PC-3 (cell line): ENCODE results near the gene PRR36. TPM values are rescaled to one million over a fixed set of nuclear protein-coding genes. Genes with fewer than 3 reads are reported as not detected.
A peak's percentile ranks its signal among the peaks of the same experiment; 100 is the strongest.

Experiments used
- ATAC-seq: fragments of 200-7000 bp; cut with Tn5 transposase; 2 replicates; pipeline ENCODE4 v1.9.1; 2020; ENCODE audit warnings: mild to moderate bottlenecking, moderate library complexity
- BruUV-seq: library from RNA; stranded (reverse); fragments of 400-500 nt; replicated peaks from 2 replicates; lab custom pipeline; 2021; lab: Mats Ljungman, UMichigan
- CTCF ChIA-PET: fragments of 300-600 bp; sonication (Branson Sonifier 250); formaldehyde crosslinking; loops from one replicate; lab custom pipeline; 2022; ENCODE audit warnings: antibody characterized with exemption; lab: Charles Lee
- POLR2A ChIA-PET: fragments of 300-600 bp; sonication (Branson Sonifier 250); formaldehyde crosslinking; loops from one replicate; lab custom pipeline; 2022; ENCODE audit warnings: antibody characterized with exemption; ENCODE audit not compliant: unreplicated experiment; lab: Charles Lee
- DNase-seq: peaks from one replicate; pipeline ENCODE4 v3.0.0-alpha.2; 2015
- H2AFZ ChIP-seq: fragments of 300-600 bp; sonication (generic); 2 replicates; pipeline ENCODE4 v1.6.0; 2016; ENCODE audit warnings: antibody characterized with exemption, low read length
- H3F3A ChIP-seq: fragments of 300-600 bp; sonication (generic); one replicate; pipeline ENCODE4 v1.6.0; 2017; ENCODE audit warnings: antibody characterized with exemption, low read length, control low read depth, mild to moderate bottlenecking; ENCODE audit not compliant: unreplicated experiment
- H3K27ac ChIP-seq: fragments of 300-600 bp; sonication (generic); 2 replicates; pipeline ENCODE4 v1.5.1; 2016; ENCODE audit warnings: mild to moderate bottlenecking, low read length
- H3K27me3 ChIP-seq: fragments of 300-600 bp; sonication (generic); 2 replicates; pipeline ENCODE4 v1.6.1; 2016; ENCODE audit warnings: low read length, mixed read lengths
- H3K36me3 ChIP-seq: fragments of 300-600 bp; sonication (generic); 2 replicates; pipeline ENCODE4 v1.6.1; 2016; ENCODE audit warnings: low read depth, mixed run types, low read length, mixed read lengths
- H3K4me1 ChIP-seq: fragments of 300-600 bp; sonication (generic); 2 replicates; pipeline ENCODE4 v1.5.1; 2016; ENCODE audit warnings: low read length; ENCODE audit not compliant: insufficient read depth
- H3K4me2 ChIP-seq: fragments of 300-600 bp; sonication (generic); 2 replicates; pipeline ENCODE4 v1.6.0; 2016; ENCODE audit warnings: low read length
- H3K4me3 ChIP-seq: fragments of 300-600 bp; sonication (generic); 2 replicates; pipeline ENCODE4 v1.5.1; 2016; ENCODE audit warnings: mild to moderate bottlenecking, low read length, mixed read lengths
- H3K79me2 ChIP-seq: fragments of 300-600 bp; sonication (generic); 2 replicates; pipeline ENCODE4 v1.6.1; 2017; ENCODE audit warnings: low read length, mixed read lengths
- H3K9ac ChIP-seq: fragments of 300-600 bp; sonication (generic); 2 replicates; pipeline ENCODE4 v1.6.0; 2016; ENCODE audit warnings: mild to moderate bottlenecking, low read length
- H3K9me2 ChIP-seq: fragments of 300-600 bp; sonication (generic); replicated peaks from 2 replicates; pipeline ENCODE4 v1.6.1; 2016; ENCODE audit warnings: mixed run types, low read length, mixed read lengths
- H3K9me3 ChIP-seq: fragments of 300-600 bp; sonication (generic); 2 replicates; pipeline ENCODE4 v1.6.1; 2016; ENCODE audit warnings: low read length, mixed read lengths
- H4K20me1 ChIP-seq: fragments of 300-600 bp; sonication (generic); 2 replicates; pipeline ENCODE4 v1.6.1; 2016; ENCODE audit warnings: low read length, mixed read lengths
- CTCF ChIP-seq: fragments of 300-600 bp; sonication (generic); conservative IDR thresholded peaks from 2 replicates; pipeline ENCODE4 v1.5.1; 2017; ENCODE audit warnings: antibody characterized with exemption, low read depth, mild to moderate bottlenecking, low read length
- EZH2 ChIP-seq: fragments of 300-600 bp; sonication (generic); IDR thresholded peaks from one replicate; pipeline ENCODE4 v1.6.1; 2017; ENCODE audit warnings: antibody characterized with exemption, mild to moderate bottlenecking, low read length; ENCODE audit not compliant: unreplicated experiment
- EZH2phosphoT487 ChIP-seq: fragments of 300-600 bp; sonication (generic); IDR thresholded peaks from 2 replicates; pipeline ENCODE4 v1.6.1; 2018; ENCODE audit warnings: mild to moderate bottlenecking, antibody characterized with exemption, low read length, borderline replicate concordance
- intact Hi-C: fragments of 100-400 bp; cut with micrococcal nuclease; formaldehyde crosslinking; loops from 2 replicates; pipeline ENCODE4 v1.9.0; 2023
- total RNA-seq: library from RNA; depleted of rRNA; stranded (reverse); fragments of >200 nt; gene quantifications from 2 replicates; pipeline ENCODE4 v1.2.3, GENCODE V29; 2014

Gene PRR36
- total RNA-seq, 1 experiment from 2014 or later: 2.5 TPM

DNA sequence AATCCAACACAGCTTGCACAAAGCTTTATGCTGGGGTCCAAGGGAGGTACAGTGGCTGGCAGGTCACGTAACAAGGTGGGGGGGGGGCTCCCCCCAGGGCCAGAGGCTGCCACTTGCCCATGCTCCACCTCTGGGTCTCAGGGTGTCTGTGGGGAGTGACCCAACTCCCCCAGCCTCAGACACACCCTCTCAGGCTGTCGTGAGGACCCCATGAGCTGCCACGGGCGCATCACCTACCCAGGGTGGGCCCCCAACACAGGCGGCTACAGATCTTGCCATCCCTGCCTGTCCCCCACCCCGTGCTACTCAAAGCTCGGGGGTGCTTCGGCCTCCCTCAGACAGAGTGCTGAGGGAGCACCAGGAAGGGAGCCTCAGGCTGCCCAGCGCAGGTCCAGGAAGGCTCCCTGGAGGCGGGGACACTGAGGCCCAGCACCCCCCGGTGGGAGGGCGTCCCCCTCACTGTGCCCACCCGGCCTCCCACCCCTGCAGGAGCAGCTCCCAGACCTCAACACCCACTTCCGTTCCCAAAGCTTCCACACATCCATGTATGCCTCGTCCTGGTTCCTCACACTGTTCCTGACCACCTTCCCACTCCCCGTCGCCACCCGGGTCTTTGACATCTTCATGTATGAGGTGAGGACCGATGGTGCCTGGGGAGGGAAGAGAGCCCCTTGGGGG, 23.1 kb downstream of the PRR36 start:
- H3K36me3 ChIP-seq: no peaks in the 10 kb centered on the region
- H3K27me3 ChIP-seq: no peaks in the 10 kb centered on the region
- ChIA-PET POLR2A (no interaction called here), CTCF (no interaction called here)
- TF ChIP-seq CTCF (no peak), EZH2 (no peak), EZH2phosphoT487 (no peak)
- DNase-seq (no peak), ATAC-seq (no peak)
- H3K9ac ChIP-seq: no peak overlapping the region
- no peaks in the 10 kb centered on the region for H4K20me1 ChIP-seq
- intact Hi-C loops: loop anchor here (5.0 kb wide), 1 partner anchor 76 kb away; the partner anchor contains the start of gene CTXN1
- no peaks in the 10 kb centered on the region for H3K9me3 ChIP-seq
- no peak overlapping the region for H3K4me2 ChIP-seq
- BruUV-seq: no TSS peak
- H2AFZ ChIP-seq: no peak overlapping the region
- H3K27ac ChIP-seq: no peak overlapping the region
- H3K9me2 ChIP-seq: no peaks in the 10 kb centered on the region
- no peak overlapping the region for H3K4me3 ChIP-seq
- peaks cover 4% of the 10 kb centered on the region for H3K4me1 ChIP-seq
- no peaks in the 10 kb centered on the region for H3K79me2 ChIP-seq
- no peaks in the 10 kb centered on the region for H3F3A ChIP-seq

DNA sequence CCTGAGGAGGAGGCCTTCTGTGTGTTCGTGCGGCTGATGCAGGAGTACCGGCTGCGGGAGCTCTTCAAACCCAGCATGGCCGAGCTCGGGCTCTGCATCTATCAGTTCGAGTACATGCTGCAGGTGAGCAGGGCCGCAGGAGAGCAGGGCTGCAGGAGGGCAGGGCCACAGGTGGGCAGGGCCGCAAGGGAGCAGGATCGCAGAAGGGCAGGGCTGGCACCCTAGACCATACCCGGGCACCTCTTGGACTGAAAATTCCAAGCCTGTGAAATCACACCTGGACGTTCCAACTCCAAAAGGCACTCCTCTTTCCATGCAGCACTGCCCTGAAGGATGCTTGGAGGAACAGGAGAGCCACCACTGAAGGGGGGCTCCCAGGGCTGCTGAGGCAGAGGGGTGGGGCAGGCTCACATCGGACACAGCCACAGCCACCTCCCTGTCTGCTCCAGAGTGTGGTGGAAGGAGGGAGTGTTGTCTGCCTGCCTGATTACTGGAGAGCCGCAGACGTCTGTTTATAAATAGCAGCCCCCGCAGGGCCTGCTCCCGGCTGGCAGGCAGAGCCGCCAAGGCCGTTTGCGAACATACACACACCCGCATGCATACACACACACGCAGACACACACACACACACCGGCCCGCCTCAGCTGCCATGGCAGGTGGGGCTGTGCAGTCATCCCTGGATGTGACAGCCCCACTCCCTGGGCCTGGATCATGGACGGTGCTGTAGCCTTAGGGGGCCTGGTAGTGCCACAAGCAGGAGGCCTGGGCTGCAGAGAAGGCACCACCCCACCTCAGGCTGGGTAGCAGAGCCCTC, 24.0 kb downstream of the PRR36 start:
- POLR2A ChIA-PET: no interaction called here

More for the DNA sequence above, 24.0 kb downstream of the PRR36 start:
- H3K27me3 ChIP-seq: no peaks in the 10 kb centered on the region
- H3K4me3 ChIP-seq: no peak overlapping the region
- intact Hi-C loops: loop anchor here (5.0 kb wide), 1 partner anchor 77 kb away; the partner anchor contains the start of gene CTXN1
- H3K9me3 ChIP-seq: no peaks in the 10 kb centered on the region
- CTCF ChIA-PET: no interaction called here
- DNase-seq (peak; percentile 33), ATAC-seq (peak; percentile 10; the same call in 1 of the 2 replicates)
- no peak overlapping the region for H2AFZ ChIP-seq
- no peak overlapping the region for H3K4me2 ChIP-seq
- no peaks in the 10 kb centered on the region for H3K9me2 ChIP-seq
- no peaks in the 10 kb centered on the region for H4K20me1 ChIP-seq
- TF ChIP-seq EZH2phosphoT487: no peak
- no peak for TF ChIP-seq CTCF
- TF ChIP-seq EZH2: no peak
- no TSS peak for BruUV-seq
- no peaks in the 10 kb centered on the region for H3K36me3 ChIP-seq
- H3K9ac ChIP-seq: no peak overlapping the region
- peaks cover 4% of the 10 kb centered on the region for H3K4me1 ChIP-seq
- H3F3A ChIP-seq: no peaks in the 10 kb centered on the region
- H3K27ac ChIP-seq: no peak overlapping the region
- H3K79me2 ChIP-seq: no peaks in the 10 kb centered on the region
